Measurements from ENCODE around the gene ROR1.

ROR1 gene

GRCh38 chr1:63968663-63969440, 195.0 kb downstream of the ROR1 start:
- DNase-seq = no peak

- peak in 13 of 56 donors; percentile 0 to 31 (median 5) for DNase-seq
Observed at GRCh38 chr1:63969441-63969901, 195.7 kb downstream of the ROR1 start.

GRCh38 chr1:63971557-63971956, 197.7 kb downstream of the ROR1 start:
- DNase-seq = no peak

DNA sequence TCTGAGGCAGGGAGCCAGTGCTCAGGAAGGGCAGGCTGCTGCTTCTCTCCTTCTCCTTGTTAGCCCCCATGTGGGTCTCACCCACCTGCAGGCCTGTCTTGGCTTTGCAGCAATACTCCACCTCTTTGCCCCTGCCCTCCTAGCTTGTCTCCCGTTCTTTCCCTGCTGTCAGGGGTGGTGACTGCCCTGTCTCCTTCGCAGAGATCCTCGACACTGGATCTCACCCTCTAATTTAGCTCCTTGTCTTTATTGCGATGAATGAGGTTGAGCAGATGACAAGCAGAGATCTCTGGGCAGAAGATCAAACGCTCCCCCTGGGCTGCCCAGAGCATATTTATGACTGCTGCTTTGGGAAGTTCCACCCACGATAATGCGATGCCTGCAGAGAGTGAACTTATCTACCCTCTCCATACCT, 199.2 kb downstream of the ROR1 start:
- DNase-seq = no peak

GRCh38 chr1:63974966-63975365, 201.1 kb downstream of the ROR1 start:
- DNase-seq = no peak

DNA sequence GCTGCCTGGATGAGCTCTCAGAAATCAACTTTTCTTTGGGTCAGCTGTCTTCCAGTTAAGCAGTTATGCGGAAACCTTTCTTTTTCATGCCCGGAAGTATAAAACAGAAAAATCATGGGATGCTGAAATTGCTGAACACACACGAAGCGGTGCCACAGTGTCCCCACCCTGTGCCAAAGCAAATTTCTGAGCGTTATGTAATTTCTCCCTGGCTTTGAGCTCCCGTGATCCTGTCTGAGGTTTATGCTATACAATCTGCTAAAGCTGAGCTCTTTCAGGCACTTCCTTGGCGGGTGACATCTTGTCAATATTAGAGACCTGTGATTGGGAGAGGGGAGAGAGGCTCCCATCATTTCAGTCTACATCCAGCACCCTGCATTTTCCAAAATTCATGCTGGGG, 201.7 kb downstream of the ROR1 start:
- no peak for DNase-seq

DNA sequence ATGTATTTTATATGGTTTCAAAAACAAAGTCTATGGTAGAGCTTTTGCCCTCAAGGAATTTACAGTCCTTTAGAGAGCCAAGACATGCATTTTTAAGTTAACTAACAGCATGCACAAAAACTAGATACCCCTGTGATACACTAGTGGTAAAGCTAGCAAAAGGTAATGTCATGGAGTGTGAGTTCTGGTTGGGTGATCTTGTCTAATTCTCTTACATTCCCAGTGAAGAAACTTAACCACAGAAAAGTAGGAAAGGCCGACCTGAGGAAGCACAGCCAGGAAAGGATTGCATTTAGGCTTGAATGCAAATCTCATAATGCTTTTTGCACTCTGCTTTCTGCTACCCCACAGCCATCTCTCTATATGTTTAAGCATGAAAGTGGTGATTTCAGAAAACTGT, 202.2 kb downstream of the ROR1 start:
- no peak for DNase-seq

- DNase-seq = no peak
Observed at GRCh38 chr1:63977466-63977865, 203.6 kb downstream of the ROR1 start.

DNA sequence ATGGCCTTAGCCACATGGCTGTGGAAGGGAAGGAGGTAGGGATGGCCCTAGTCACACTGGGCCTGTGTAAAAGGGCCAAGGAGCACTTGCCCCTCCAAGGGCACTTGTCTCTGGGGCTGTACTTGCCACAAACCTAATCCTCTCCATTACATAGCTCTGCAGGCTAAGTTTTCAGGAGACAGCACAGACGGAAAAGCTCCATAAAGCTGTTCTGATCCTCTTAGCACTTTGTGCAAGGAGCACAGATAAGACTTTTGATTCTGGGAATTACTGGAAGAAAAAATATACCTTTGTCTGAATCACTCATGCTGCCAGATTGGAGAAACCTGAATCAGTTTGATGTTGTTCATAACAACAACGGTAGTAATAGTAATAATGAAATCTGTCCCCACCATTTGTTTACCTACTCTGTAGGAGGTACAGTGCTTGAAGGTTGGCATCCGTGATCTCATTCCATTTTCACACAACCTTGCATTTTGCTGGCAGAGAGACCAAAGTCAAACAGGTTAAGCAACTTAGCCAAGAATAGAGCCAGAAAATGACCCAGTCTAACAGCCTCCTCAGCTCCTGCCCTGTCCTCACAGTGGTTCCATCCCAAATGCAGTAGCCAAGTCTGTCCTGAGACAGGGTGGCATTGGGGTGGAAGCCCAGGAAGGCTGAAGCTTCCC, 207.1 kb downstream of the ROR1 start:
- DNase-seq = no peak

- DNase-seq = no peak
Observed at GRCh38 chr1:63981408-63981773, 207.6 kb downstream of the ROR1 start.

- no peak for DNase-seq
Observed at GRCh38 chr1:63982201-63982600, 208.4 kb downstream of the ROR1 start.

DNA sequence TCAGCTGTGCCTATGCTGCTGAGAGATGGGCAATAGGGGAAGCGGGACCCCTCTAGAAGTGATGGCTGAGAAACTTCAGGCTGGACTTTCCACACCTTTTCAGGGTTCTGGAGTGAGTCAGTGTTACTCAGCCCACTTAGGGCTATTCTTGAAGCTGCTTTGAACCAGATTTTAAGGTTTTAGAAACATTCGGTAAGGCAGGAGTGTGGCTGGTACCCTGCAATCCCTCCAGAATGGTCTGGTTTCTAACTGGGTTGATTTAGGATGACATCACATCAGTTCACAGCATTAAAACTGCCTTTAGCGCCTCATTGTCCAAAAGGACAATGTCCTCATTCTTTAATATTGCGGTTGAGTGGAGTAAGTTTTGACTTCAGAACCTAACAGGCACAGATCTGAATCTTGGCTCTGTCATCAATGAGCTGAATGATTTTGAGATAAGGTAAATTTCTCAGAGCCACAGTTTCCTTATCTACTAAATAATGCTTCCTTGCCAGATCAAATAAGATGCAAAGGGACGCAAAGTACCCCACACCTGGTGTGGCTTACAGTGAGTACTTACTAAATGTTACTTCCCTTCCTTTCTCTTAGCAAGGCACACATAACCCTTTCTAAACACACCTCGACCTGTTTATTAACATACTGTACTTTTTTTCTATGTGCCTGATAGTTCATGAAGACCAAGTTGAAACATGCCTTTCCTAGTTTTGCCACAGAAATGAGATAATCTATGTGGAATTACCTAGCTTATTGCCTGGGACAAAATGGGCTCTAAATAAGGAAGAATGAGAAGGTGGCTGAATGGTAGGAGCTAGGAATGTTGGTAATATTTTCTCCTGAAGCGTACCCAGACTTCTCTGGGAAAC, 209.8 kb downstream of the ROR1 start:
- no peak for DNase-seq

GRCh38 chr1:63984257-63984929, 210.6 kb downstream of the ROR1 start:
- DNase-seq = no peak

GRCh38 chr1:63984930-63985290, 211.1 kb downstream of the ROR1 start:
- no peak for DNase-seq

GRCh38 chr1:63987014-63987627, 213.3 kb downstream of the ROR1 start:
- no peak for DNase-seq

DNA sequence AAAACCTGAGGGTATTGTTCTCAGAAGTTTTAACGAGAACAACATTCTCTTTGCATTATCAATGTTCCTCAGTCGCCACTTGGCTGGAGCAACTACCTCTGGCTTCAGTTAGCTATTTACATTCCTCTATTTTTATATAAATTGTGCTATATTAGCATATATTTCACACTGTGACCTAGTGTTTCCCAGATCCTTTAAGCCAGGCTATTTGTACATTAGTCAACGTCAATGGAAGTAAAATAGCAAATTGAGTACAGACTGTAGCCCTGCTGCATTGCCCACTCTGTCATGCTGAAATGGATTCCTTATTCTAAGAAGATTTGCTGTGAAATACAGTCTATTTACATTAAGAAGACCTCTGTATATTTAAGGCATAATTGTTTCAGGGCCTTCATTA, 213.8 kb downstream of the ROR1 start:
- DNase-seq = no peak

DNA sequence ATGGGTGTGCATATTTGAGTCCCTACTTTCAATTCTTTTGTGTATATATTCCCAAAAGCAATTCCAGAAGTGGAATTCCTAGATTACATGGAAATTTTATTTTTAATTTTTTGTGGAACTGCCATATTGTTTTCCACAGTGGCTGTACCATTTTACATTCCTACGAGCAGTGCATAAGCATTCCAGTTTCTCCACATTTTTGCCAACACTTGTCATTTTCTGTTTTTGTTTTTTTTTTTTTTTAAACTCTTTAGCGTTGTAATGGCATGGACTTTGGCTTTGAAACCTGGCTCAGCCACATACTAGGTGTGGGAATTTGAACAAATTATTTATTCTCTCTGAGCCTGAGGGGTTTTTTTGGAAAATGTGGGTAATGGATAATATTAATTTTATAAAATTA, 215.1 kb downstream of the ROR1 start:
- no peak for DNase-seq

- no peak for DNase-seq
Observed at GRCh38 chr1:63991685-63992084, 217.9 kb downstream of the ROR1 start.

GRCh38 chr1:64000021-64000420, 226.2 kb downstream of the ROR1 start:
- no peak for DNase-seq

DNA sequence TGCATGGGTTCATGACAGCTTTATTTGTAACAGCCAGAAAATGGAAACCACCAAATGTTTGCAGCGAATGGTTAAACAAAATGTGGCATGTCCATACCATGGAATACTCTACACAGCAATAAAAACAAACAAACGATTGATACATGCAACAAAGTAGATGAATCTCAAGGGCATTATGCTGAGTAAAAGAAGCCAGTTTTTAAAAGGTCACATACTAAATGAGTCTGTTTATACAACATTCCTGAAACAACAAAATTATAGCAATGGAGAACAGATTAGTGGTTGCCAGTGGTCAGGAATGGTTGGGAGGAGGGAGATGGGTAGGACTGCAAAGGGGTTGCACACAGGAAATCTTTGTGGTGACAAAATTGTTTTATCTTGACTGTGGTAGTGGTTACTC, 227.2 kb downstream of the ROR1 start:
- no peak for DNase-seq

- no peak for DNase-seq
Observed at GRCh38 chr1:64004451-64005025, 230.7 kb downstream of the ROR1 start.

Data from amygdala (tissue), 56 donors.